Trophoblast cell (in vitro differentiated cells and primary cell): ENCODE results near the gene MAP3K19.
A peak's percentile ranks its signal among the peaks of the same experiment; 100 is the strongest.

Experiments used
- DNase-seq, 2 donors: peaks; one replicate each; pipeline ENCODE4 v3.0.0-alpha.2; 2016
- H2AFZ ChIP-seq: 2 replicates; pipeline ENCODE4 v1.6.1; 2013; ENCODE audit warnings: low read length, moderate library complexity, mild to moderate bottlenecking; ENCODE audit not compliant: insufficient read depth, poor library complexity
- H2AK5ac ChIP-seq: 2 replicates; pipeline ENCODE4 v1.6.1; 2013; ENCODE audit warnings: mild to moderate bottlenecking, low read length
- H2BK120ac ChIP-seq: 2 replicates; pipeline ENCODE4 v1.6.1; 2013; ENCODE audit warnings: low read length, mild to moderate bottlenecking, moderate library complexity; ENCODE audit not compliant: insufficient read depth, poor library complexity
- H2BK12ac ChIP-seq: 2 replicates; pipeline ENCODE4 v1.6.1; 2013; ENCODE audit warnings: mild to moderate bottlenecking, low read length, moderate library complexity
- H2BK5ac ChIP-seq: 2 replicates; pipeline ENCODE4 v1.6.1; 2013; ENCODE audit warnings: low read length, low read depth, moderate library complexity, mild to moderate bottlenecking; ENCODE audit not compliant: poor library complexity
- H3K14ac ChIP-seq: 2 replicates; pipeline ENCODE4 v1.6.1; 2013; ENCODE audit warnings: mild to moderate bottlenecking, low read length
- H3K18ac ChIP-seq: 2 replicates; pipeline ENCODE4 v1.6.1; 2013; ENCODE audit warnings: mild to moderate bottlenecking, low read length
- H3K23ac ChIP-seq: 2 replicates; pipeline ENCODE4 v1.6.1; 2013; ENCODE audit warnings: low read length
- H3K27ac ChIP-seq: 2 replicates; pipeline ENCODE4 v1.5.1; 2013; ENCODE audit warnings: low read depth, mild to moderate bottlenecking, inconsistent platforms, low read length, moderate library complexity
- H3K27me3 ChIP-seq: 2 replicates; pipeline ENCODE4 v1.6.1; 2013; ENCODE audit warnings: inconsistent platforms, mild to moderate bottlenecking, low read length, moderate library complexity; ENCODE audit not compliant: insufficient read depth
- H3K36me3 ChIP-seq, 2 experiments: 1 replicate in 1 of 2; 2 replicates in 1 of 2; pipeline ENCODE4 v1.6.1; 2013; ENCODE audit warnings: low read length in 2 of 2, mild to moderate bottlenecking in 2 of 2, moderate library complexity in 1 of 2; ENCODE audit not compliant: insufficient read depth in 2 of 2, control insufficient read depth in 1 of 2
- H3K4ac ChIP-seq: 2 replicates; pipeline ENCODE4 v1.6.1; 2013; ENCODE audit warnings: low read depth, mild to moderate bottlenecking, low read length, moderate library complexity
- H3K4me1 ChIP-seq, 2 experiments: 1 replicate in 1 of 2; 2 replicates in 1 of 2; pipeline ENCODE4 v1.6.1; 2013; ENCODE audit warnings: low read length in 2 of 2, mild to moderate bottlenecking in 2 of 2, moderate library complexity in 1 of 2; ENCODE audit not compliant: insufficient read depth in 2 of 2, control insufficient read depth in 1 of 2
- H3K4me2 ChIP-seq: 2 replicates; pipeline ENCODE4 v1.6.1; 2013; ENCODE audit warnings: inconsistent platforms, mild to moderate bottlenecking, low read length, moderate library complexity
- H3K4me3 ChIP-seq: 2 replicates; pipeline ENCODE4 v1.5.1; 2013; ENCODE audit warnings: mild to moderate bottlenecking, low read depth, low read length, inconsistent platforms
- H3K79me1 ChIP-seq: one replicate; pipeline ENCODE4 v1.6.1; 2013; ENCODE audit warnings: low read length
- H3K79me2 ChIP-seq: 2 replicates; pipeline ENCODE4 v1.6.1; 2013; ENCODE audit warnings: low read length, mild to moderate bottlenecking; ENCODE audit not compliant: control insufficient read depth, insufficient read depth, poor library complexity
- H3K9ac ChIP-seq: 2 replicates; pipeline ENCODE4 v1.6.1; 2013; ENCODE audit warnings: mild to moderate bottlenecking, low read length
- H3K9me3 ChIP-seq: 2 replicates; pipeline ENCODE4 v1.6.1; 2013; ENCODE audit warnings: low read depth, mild to moderate bottlenecking, control low read depth, inconsistent platforms, low read length; ENCODE audit not compliant: insufficient read depth
- H4K12ac ChIP-seq: 2 replicates; pipeline ENCODE4 v1.6.1; 2013; ENCODE audit warnings: low read depth, mild to moderate bottlenecking, low read length, moderate library complexity
- H4K8ac ChIP-seq: 2 replicates; pipeline ENCODE4 v1.6.1; 2013; ENCODE audit warnings: low read depth, mild to moderate bottlenecking, low read length, moderate library complexity
- H4K91ac ChIP-seq: one replicate; pipeline ENCODE4 v1.6.1; 2013; ENCODE audit warnings: low read depth, mild to moderate bottlenecking, low read length, moderate library complexity
- WGBS: extraction: QIAGEN DNeasy Blood & Tissue Kit; methylation state at CpG from one replicate; pipeline ENCODE4 v1.1.7; 2013; ENCODE audit warnings: missing lambda C conversion rate; ENCODE audit not compliant: insufficient read length, insufficient coverage; ENCODE audit errors: extremely low coverage; 5-methylcytosine and 5-hydroxymethylcytosine counted together

Gene MAP3K19

DNA sequence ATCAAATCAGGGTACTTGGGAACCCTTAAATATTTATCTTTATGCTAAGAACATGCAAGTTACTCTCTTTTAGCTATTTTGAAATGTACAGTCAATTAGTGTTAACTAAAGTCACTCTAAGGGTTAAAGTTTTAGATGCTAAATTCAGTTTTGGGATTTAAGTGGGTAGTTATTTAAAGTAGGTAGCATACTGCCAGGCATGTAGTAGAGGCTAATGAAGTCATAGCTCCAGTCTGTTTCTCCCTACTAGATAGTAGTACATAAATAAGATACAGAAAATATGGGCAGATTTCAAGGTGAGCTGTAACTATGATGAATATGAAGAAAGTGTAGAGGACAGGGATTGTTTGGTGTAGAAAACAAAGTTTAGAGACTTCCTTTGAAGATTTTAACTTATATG lies 12.3 kb upstream of the MAP3K19 start:
- no peak overlapping the region for H3K4ac ChIP-seq
- no peak overlapping the region for H4K91ac ChIP-seq
- no peak overlapping the region for H2AFZ ChIP-seq
- no peak overlapping the region for H3K4me3 ChIP-seq
- H4K8ac ChIP-seq, result no peak overlapping the region
- H3K9me3 ChIP-seq, result no peaks in the 10 kb centered on the region
- H3K9ac ChIP-seq, result no peak overlapping the region
- no peak overlapping the region for H2BK5ac ChIP-seq
- H3K79me1 ChIP-seq, result no peaks in the 10 kb centered on the region
- no peak overlapping the region for H3K23ac ChIP-seq
- DNase-seq, result no peak
- no peak overlapping the region for H2BK120ac ChIP-seq
- no peak overlapping the region for H2AK5ac ChIP-seq
- no peak overlapping the region for H3K18ac ChIP-seq
- no peak overlapping the region for H2BK12ac ChIP-seq
- no peaks in the 10 kb centered on the region for H3K79me2 ChIP-seq
- H3K4me2 ChIP-seq, result no peak overlapping the region
- H3K14ac ChIP-seq, result no peak overlapping the region
- peaks cover 0 to 2% of the 10 kb centered on the region in 2 experiments for H3K4me1 ChIP-seq
- peaks cover 6 to 12% of the 10 kb centered on the region in 2 experiments for H3K36me3 ChIP-seq
- no peaks in the 10 kb centered on the region for H3K27me3 ChIP-seq
- no peak overlapping the region for H3K27ac ChIP-seq
- H4K12ac ChIP-seq, result no peak overlapping the region

DNA sequence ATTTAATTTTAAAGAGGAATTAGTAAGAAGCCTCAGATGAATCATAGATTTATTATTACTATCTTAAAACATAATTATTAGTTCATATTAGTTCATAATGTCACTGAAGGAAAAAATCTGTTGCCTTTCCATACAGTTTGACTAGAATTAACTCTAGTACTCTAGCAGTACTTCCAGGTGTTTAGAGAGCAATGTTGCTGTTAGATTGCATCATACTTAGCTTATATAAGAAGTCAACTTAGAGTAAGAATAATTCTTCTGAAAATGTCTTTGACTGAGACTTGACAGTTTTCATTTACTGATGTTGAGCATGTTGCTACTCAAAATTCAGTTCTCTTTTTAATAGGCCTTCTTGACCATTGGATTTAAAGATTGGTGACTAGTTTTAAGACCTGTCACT lies 9.5 kb upstream of the MAP3K19 start:
- Histone ChIP-seq H3K79me1 (peaks cover 4% of the 10 kb centered on the region), H4K91ac (no peak overlapping the region), H2AK5ac (no peak overlapping the region), H3K14ac (no peak overlapping the region), H3K27me3 (no peaks in the 10 kb centered on the region), H3K36me3 (peaks cover 4 to 12% of the 10 kb centered on the region in 2 experiments), H3K18ac (no peak overlapping the region), H3K4me2 (no peak overlapping the region), H4K12ac (no peak overlapping the region), H3K27ac (no peak overlapping the region), H2BK120ac (no peak overlapping the region), H3K9me3 (no peaks in the 10 kb centered on the region), H3K23ac (no peak overlapping the region), H2AFZ (no peak overlapping the region), H3K4me3 (no peak overlapping the region), H3K4ac (no peak overlapping the region), H3K9ac (no peak overlapping the region), H2BK5ac (no peak overlapping the region), H3K79me2 (peaks cover 9% of the 10 kb centered on the region), H3K4me1 (peaks cover 0 to 2% of the 10 kb centered on the region in 2 experiments), H2BK12ac (no peak overlapping the region), H4K8ac (no peak overlapping the region)
- DNase-seq, result no peak

DNA sequence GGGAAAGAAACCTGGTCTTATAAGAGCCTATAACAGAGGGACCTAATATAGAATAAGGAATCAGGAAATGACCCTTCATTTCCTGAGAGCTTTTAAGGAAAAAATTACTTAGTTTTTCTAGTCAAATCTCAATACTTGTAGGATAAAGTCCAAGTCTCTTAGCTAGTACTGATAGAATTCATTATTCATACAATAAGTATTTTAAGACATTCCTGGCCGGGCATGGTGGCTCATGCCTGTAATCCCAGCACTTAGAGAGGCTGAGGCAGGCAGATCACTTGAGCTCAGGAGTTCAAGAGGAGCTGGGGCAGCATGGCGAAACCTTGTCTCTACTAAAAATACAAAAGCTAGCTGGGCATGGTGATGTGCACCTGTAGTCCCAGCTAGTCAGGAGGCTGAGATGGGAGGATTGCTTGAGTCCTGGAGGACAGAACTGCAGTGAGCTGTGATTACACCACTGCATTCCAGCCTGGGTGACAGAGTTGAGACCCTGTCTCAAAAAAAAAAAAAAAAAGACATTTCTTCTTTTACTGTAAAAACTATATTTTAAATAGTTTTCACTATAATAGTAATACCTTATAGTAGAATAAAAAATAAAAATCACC lies 8.0 kb upstream of the MAP3K19 start:
- no CpG with 5 or more reads among the region's 2 CpGs for WGBS

DNA sequence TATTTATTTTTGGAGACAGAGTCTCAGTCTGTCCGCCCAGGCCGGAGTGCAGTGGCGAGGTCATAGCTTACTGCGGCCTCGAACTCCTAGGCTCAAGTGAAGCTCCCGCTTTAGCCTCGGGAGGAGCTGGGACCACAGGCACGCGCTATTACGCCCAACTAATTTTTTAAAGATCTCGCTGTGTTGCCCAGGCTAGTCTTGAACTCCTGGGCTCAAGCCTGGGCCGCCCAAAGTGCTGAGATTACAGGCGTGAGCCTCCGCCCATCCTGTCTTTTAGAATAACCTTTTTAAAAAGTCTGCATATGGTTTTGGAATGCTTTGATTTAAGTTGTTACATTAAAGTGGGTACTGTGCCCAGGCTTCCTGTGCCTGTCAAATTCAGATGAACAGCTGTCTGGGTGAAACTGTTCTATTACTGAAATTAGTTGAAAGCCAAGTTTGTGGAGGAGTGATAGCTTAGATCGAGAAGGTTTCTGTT lies 5.8 kb upstream of the MAP3K19 start:
- peak overlapping the region; percentile 100 for H3K4ac ChIP-seq
- H3K18ac ChIP-seq, result no peak overlapping the region
- H2BK12ac ChIP-seq, result no peak overlapping the region
- no peaks in the 10 kb centered on the region for H3K9me3 ChIP-seq
- H2AK5ac ChIP-seq, result no peak overlapping the region
- DNase-seq, result peak in 1 of 2 donors; percentile 32
- peak overlapping the region; percentile 96 for H3K4me3 ChIP-seq
- H2AFZ ChIP-seq, result no peak overlapping the region
- H4K91ac ChIP-seq, result no peak overlapping the region
- H3K23ac ChIP-seq, result no peak overlapping the region
- H4K12ac ChIP-seq, result no peak overlapping the region
- H3K4me1 ChIP-seq, result peaks cover 0 to 2% of the 10 kb centered on the region in 2 experiments
- peak overlapping the region; percentile 21 for H3K14ac ChIP-seq
- H2BK120ac ChIP-seq, result no peak overlapping the region
- no peaks in the 10 kb centered on the region for H3K27me3 ChIP-seq
- H3K36me3 ChIP-seq, result peaks cover 0 to 5% of the 10 kb centered on the region in 2 experiments
- H3K4me2 ChIP-seq, result peak overlapping the region; percentile 88
- no peak overlapping the region for H3K9ac ChIP-seq
- peak overlapping the region; percentile 93 for H3K27ac ChIP-seq
- peaks cover 4% of the 10 kb centered on the region for H3K79me1 ChIP-seq
- no peak overlapping the region for H2BK5ac ChIP-seq
- H4K8ac ChIP-seq, result no peak overlapping the region
- H3K79me2 ChIP-seq, result peaks cover 9% of the 10 kb centered on the region
- no CpG with 5 or more reads among the region's 15 CpGs for WGBS

More for the DNA sequence above, 8.0 kb upstream of the MAP3K19 start:
- H3K9ac ChIP-seq, result no peak overlapping the region
- DNase-seq, result peak; percentile 61 to 72
- H3K4me2 ChIP-seq, result no peak overlapping the region
- H4K91ac ChIP-seq, result no peak overlapping the region
- H3K27me3 ChIP-seq, result no peaks in the 10 kb centered on the region
- no peak overlapping the region for H2AK5ac ChIP-seq
- no peak overlapping the region for H2BK12ac ChIP-seq
- no peak overlapping the region for H4K8ac ChIP-seq
- no peak overlapping the region for H3K18ac ChIP-seq
- peak overlapping the region; percentile 75 for H3K4ac ChIP-seq
- peaks cover 0 to 2% of the 10 kb centered on the region in 2 experiments for H3K4me1 ChIP-seq
- H3K27ac ChIP-seq, result no peak overlapping the region
- H3K9me3 ChIP-seq, result no peaks in the 10 kb centered on the region
- H2BK5ac ChIP-seq, result no peak overlapping the region
- no peak overlapping the region for H2AFZ ChIP-seq
- H3K79me1 ChIP-seq, result peaks cover 4% of the 10 kb centered on the region
- peaks cover 1 to 7% of the 10 kb centered on the region in 2 experiments for H3K36me3 ChIP-seq
- H3K4me3 ChIP-seq, result no peak overlapping the region
- H2BK120ac ChIP-seq, result no peak overlapping the region
- peaks cover 9% of the 10 kb centered on the region for H3K79me2 ChIP-seq
- no peak overlapping the region for H3K23ac ChIP-seq
- H4K12ac ChIP-seq, result no peak overlapping the region
- no peak overlapping the region for H3K14ac ChIP-seq
